Kidney glomerular epithelial cell (primary cell): ENCODE data around the gene HOXC11.

Experiments
- DNase-seq: peaks from one replicate; lab custom pipeline; 2025; lab: John Stamatoyannopoulos, UW

HOXC11 gene

GRCh38 chr12:53942467-53942997 is 30.4 kb upstream of the HOXC11 start:
- no peak for DNase-seq

GRCh38 chr12:53944209-53944608 is 28.7 kb upstream of the HOXC11 start:
- DNase-seq, result no peak

- DNase-seq, result no peak
Observed at GRCh38 chr12:53944907-53945847, 27.7 kb upstream of the HOXC11 start.

GRCh38 chr12:53947743-53948142 is 25.2 kb upstream of the HOXC11 start:
- no peak for DNase-seq

GRCh38 chr12:53948650-53949593 is 24.0 kb upstream of the HOXC11 start:
- DNase-seq, result no peak

- DNase-seq, result no peak
Observed at GRCh38 chr12:53949631-53950436, 23.1 kb upstream of the HOXC11 start.

- no peak for DNase-seq
Observed at GRCh38 chr12:53950437-53950773, 22.5 kb upstream of the HOXC11 start.

GRCh38 chr12:53950789-53951576 is 21.9 kb upstream of the HOXC11 start:
- DNase-seq, result no peak

GRCh38 chr12:53951577-53952334 is 21.2 kb upstream of the HOXC11 start:
- no peak for DNase-seq

- DNase-seq, result no peak
Observed at GRCh38 chr12:53952335-53952694, 20.6 kb upstream of the HOXC11 start.

GRCh38 chr12:53952871-53953734 is 19.8 kb upstream of the HOXC11 start:
- DNase-seq, result no peak

GRCh38 chr12:53953831-53954693 is 18.9 kb upstream of the HOXC11 start:
- DNase-seq, result no peak

- no peak for DNase-seq
Observed at GRCh38 chr12:53954694-53955035, 18.3 kb upstream of the HOXC11 start, which contains the start of gene HOXC12. Gene HOXC12, plus strand, starts transcription at chr12:53954903. Its CDS starts 27 bp downstream, at chr12:53954930.

GRCh38 chr12:53955036-53955775 is 17.7 kb upstream of the HOXC11 start:
- no peak for DNase-seq

GRCh38 chr12:53955776-53956250 is 17.1 kb upstream of the HOXC11 start:
- DNase-seq, result no peak

- no peak for DNase-seq
Observed at GRCh38 chr12:53956251-53956887, 16.6 kb upstream of the HOXC11 start.
